ENCODE results near the gene NEK1. TPM values are rescaled to one million over a fixed set of nuclear protein-coding genes. Genes with fewer than 3 reads are reported as not detected.

The NEK1 gene
- total and polyA plus RNA-seq, 2 of the 4 experiments (the other 2 are of a cell fraction) = 3.3 to 3.9 TPM

DNA sequence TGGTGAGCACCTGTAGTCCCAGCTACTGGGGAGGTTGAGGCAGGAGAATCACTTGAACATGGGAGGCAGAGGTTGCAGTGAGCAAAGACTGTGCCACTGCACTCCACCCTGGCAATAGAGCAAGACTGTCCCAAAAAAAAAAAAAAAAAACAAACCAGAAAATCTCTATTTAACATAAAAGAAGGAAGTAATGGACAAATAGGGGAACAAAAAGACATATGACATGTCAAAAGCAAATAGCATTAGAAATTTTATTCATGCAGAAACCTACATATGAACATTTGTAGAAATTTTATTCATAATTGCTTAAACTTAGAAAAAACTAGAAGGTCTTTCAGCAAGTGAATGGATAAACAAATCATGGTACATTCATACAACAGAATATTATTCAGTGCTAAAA lies 244.6 kb downstream of the NEK1 start:
- Histone ChIP-seq H2AK9ac (replicated peaks; ENCODE audit: low read depth, low read length, poor library complexity) (no peak overlapping the region), H3K9ac (ENCODE audit: low read depth, low read length) (no peak overlapping the region), H3K23ac (ENCODE audit: low read depth, low read length) (no peak overlapping the region), H3K9me1 (ENCODE audit: insufficient read depth, low read length) (no peaks in the 10 kb centered on the region), H3K4me3 (ENCODE audit: insufficient read depth, low read depth, low read length) (no peak overlapping the region), H4K91ac (ENCODE audit: insufficient read depth, low read depth, low read length) (no peak overlapping the region), H3K18ac (ENCODE audit: low read depth, low read length) (no peak overlapping the region), H2AK5ac (ENCODE audit: low read depth, low read length) (no peak overlapping the region), H3K4me1 (ENCODE audit: control insufficient read depth, insufficient read depth, low read length) (no peaks in the 10 kb centered on the region), H3K4me2 (ENCODE audit: low read depth, low read length) (no peak overlapping the region), H3K9me3 (ENCODE audit: control insufficient read depth, insufficient read depth, low read length) (peaks cover 7% of the 10 kb centered on the region), H2AFZ (replicated peaks; ENCODE audit: low read length, poor library complexity) (no peak overlapping the region), H3K79me1 (ENCODE audit: low read depth in 1 of 2, low read length in 2 of 2) (no peaks in the 10 kb centered on the region), H2BK5ac (ENCODE audit: low read depth, low read length, poor library complexity, severe bottlenecking) (no peak overlapping the region), H3K27me3 (ENCODE audit: control insufficient read depth, insufficient read depth, low read length) (no peaks in the 10 kb centered on the region), H3K27ac (ENCODE audit: insufficient read depth, low read length) (no peak overlapping the region), H3K4ac (ENCODE audit: low read depth, low read length) (no peak overlapping the region), H4K20me1 (ENCODE audit: insufficient read depth, low read length) (no peaks in the 10 kb centered on the region), H3K56ac (ENCODE audit: extremely low read depth, insufficient read depth, low read length) (no peak overlapping the region), H2BK15ac (ENCODE audit: low read depth, low read length) (no peak overlapping the region), H4K8ac (ENCODE audit: low read depth in 2 of 2, low read length in 2 of 2) (no peak overlapping the region), H3K14ac (replicated peaks; ENCODE audit: low read depth, low read length) (no peak overlapping the region), H2BK120ac (ENCODE audit: low read depth, low read length) (no peak overlapping the region), H2BK20ac (ENCODE audit: low read depth, low read length) (no peak overlapping the region), H3K36me3 (ENCODE audit: control insufficient read depth, insufficient read depth, low read length) (no peaks in the 10 kb centered on the region), H4K5ac (ENCODE audit: low read depth, low read length) (no peak overlapping the region)
- TF ChIP-seq, protein P1, sequence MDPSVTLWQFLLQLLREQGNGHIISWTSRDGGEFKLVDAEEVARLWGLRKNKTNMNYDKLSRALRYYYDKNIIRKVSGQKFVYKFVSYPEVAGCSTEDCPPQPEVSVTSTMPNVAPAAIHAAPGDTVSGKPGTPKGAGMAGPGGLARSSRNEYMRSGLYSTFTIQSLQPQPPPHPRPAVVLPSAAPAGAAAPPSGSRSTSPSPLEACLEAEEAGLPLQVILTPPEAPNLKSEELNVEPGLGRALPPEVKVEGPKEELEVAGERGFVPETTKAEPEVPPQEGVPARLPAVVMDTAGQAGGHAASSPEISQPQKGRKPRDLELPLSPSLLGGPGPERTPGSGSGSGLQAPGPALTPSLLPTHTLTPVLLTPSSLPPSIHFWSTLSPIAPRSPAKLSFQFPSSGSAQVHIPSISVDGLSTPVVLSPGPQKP (IDR thresholded peaks at IDR 0.05; ENCODE audit: borderline replicate concordance, low read depth, low read length) = no peak
- TF ChIP-seq CEBPB (IDR thresholded peaks at IDR 0.05; ENCODE audit: low read depth, low read length) = no peak
- no peak for TF ChIP-seq RCOR1 (IDR thresholded peaks at IDR 0.05; ENCODE audit: insufficient replicate concordance, low read length)
- TF ChIP-seq POLR2A (IDR thresholded peaks at IDR 0.05; ENCODE audit: low read depth, low read length) = no peak
- TF ChIP-seq FOS (IDR thresholded peaks at IDR 0.05; ENCODE audit: low read depth, low read length) = no peak
- TF ChIP-seq SMC3 (IDR thresholded peaks at IDR 0.05; ENCODE audit: low read depth, low read length) = no peak
- TF ChIP-seq, protein P2, sequence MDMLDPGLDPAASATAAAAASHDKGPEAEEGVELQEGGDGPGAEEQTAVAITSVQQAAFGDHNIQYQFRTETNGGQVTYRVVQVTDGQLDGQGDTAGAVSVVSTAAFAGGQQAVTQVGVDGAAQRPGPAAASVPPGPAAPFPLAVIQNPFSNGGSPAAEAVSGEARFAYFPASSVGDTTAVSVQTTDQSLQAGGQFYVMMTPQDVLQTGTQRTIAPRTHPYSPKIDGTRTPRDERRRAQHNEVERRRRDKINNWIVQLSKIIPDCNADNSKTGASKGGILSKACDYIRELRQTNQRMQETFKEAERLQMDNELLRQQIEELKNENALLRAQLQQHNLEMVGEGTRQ (IDR thresholded peaks at IDR 0.05; ENCODE audit: low read depth, low read length) = no peak
- no peak for TF ChIP-seq MXI1 (IDR thresholded peaks at IDR 0.05; ENCODE audit: borderline replicate concordance, low read depth, low read length)
- TF ChIP-seq BHLHE40 (IDR thresholded peaks at IDR 0.05; ENCODE audit: low read depth, low read length) = no peak
- TF ChIP-seq NFE2L2 (IDR thresholded peaks at IDR 0.05; ENCODE audit: low read depth, low read length) = no peak
- no peak for TF ChIP-seq RAD21 (IDR thresholded peaks at IDR 0.05; ENCODE audit: low read length)
- TF ChIP-seq MAZ (IDR thresholded peaks at IDR 0.05; ENCODE audit: borderline replicate concordance, low read depth, low read length) = no peak
- no peak for TF ChIP-seq MAFK (IDR thresholded peaks at IDR 0.05; ENCODE audit: low read depth, low read length)
- TF ChIP-seq RFX5 (IDR thresholded peaks at IDR 0.05; ENCODE audit: low read depth, low read length) = no peak
- TF ChIP-seq, protein P3, sequence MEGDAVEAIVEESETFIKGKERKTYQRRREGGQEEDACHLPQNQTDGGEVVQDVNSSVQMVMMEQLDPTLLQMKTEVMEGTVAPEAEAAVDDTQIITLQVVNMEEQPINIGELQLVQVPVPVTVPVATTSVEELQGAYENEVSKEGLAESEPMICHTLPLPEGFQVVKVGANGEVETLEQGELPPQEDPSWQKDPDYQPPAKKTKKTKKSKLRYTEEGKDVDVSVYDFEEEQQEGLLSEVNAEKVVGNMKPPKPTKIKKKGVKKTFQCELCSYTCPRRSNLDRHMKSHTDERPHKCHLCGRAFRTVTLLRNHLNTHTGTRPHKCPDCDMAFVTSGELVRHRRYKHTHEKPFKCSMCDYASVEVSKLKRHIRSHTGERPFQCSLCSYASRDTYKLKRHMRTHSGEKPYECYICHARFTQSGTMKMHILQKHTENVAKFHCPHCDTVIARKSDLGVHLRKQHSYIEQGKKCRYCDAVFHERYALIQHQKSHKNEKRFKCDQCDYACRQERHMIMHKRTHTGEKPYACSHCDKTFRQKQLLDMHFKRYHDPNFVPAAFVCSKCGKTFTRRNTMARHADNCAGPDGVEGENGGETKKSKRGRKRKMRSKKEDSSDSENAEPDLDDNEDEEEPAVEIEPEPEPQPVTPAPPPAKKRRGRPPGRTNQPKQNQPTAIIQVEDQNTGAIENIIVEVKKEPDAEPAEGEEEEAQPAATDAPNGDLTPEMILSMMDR (conservative IDR thresholded peaks at IDR 0.05; ENCODE audit: low read depth, low read length) = no peak
- TF ChIP-seq CHD1 (IDR thresholded peaks at IDR 0.05; ENCODE audit: low read depth, low read length) = no peak
- dilution Hi-C loops (cut with HindIII; ENCODE audit: low sequenced_read_pairs, unreplicated experiment) (no loop called here), in situ Hi-C loops (cut with MboI; ENCODE audit: low sequenced_read_pairs) (no loop called here), intact Hi-C loops (cut with micrococcal nuclease) (no loop called here)
- ATAC-seq (ENCODE audit: low read depth) = no peak
- POLR2A ChIA-PET (ENCODE audit: unreplicated experiment) = no interaction called here
- DNase-seq = no peak
- BruUV-seq (replicated peaks) = no TSS peak
- CTCF ChIA-PET = interaction anchor here (0.9 kb wide), 1 partner anchor 9 kb away, joined by 3 read pairs; no protein-coding TSS in a partner anchor

All from IMR-90 (cell line).